ENCODE measurements around the gene TUT7.

- TF ChIP-seq POLR2A (IDR thresholded peaks at IDR 0.05; ENCODE audit: low read depth, low read length): no peak
- no peak for TF ChIP-seq POLR2AphosphoS5 (IDR thresholded peaks at IDR 0.05; ENCODE audit: low read depth, low read length)
- TF ChIP-seq TAF1 (IDR thresholded peaks at IDR 0.05; ENCODE audit: low read depth, low read length): no peak
- no peak for TF ChIP-seq PAX5 (IDR thresholded peaks at IDR 0.05; ENCODE audit: insufficient read depth, low read length, severe bottlenecking)
- TF ChIP-seq SPI1 (IDR thresholded peaks at IDR 0.05; ENCODE audit: low read depth, low read length): no peak
Measured at GRCh38 chr9:86275962-86276361, 78.2 kb downstream of the TUT7 start.
